Gastrocnemius medialis (tissue), 4 donors: ENCODE measurements around the gene DYSF. TPM values are rescaled to one million over a fixed set of nuclear protein-coding genes. Genes with fewer than 3 reads are reported as not detected.

Source experiments
- ATAC-seq, 2 donors: fragments of 150-250 bp; one replicate each; pipeline ENCODE4 v1.9.1; 2016
- DNase-seq, 2 donors: peaks; one replicate each; pipeline ENCODE4 v3.0.0-alpha.2; 2019
- H3K27ac ChIP-seq, 4 donors: fragments of 200-600 bp; sonication (generic); 1 replicate in 1 of 4; 2 replicates in 3 of 4; pipeline ENCODE4 v1.5.1; 2016 to 2018; ENCODE audit warnings: mild to moderate bottlenecking in 2 of 4, moderate library complexity in 1 of 4
- H3K27me3 ChIP-seq, 3 donors: fragments of 200-600 bp; sonication (generic) in 2 of 3; 1 replicate in 1 of 3; 2 replicates in 2 of 3; pipeline versions ENCODE4 v1.5.1 to v1.6.0; 2016 to 2019; ENCODE audit warnings: mild to moderate bottlenecking in 1 of 3, moderate library complexity in 1 of 3
- H3K36me3 ChIP-seq, 2 donors: fragments of 200-600 bp; sonication (generic) in 1 of 2; one replicate each; pipeline ENCODE4 v1.5.1; 2017 to 2018
- H3K4me1 ChIP-seq, 2 donors: fragments of 200-600 bp; sonication (generic) in 1 of 2; one replicate each; pipeline ENCODE4 v1.5.1; 2016 to 2017; ENCODE audit warnings: mild to moderate bottlenecking in 2 of 2
- H3K4me3 ChIP-seq, 4 donors: fragments of 200-600 bp; sonication (generic) in 3 of 4; 1 replicate in 1 of 4; 2 replicates in 3 of 4; pipeline ENCODE4 v1.5.1; 2016 to 2019; ENCODE audit warnings: mild to moderate bottlenecking in 2 of 4
- H3K9me3 ChIP-seq, 3 donors: fragments of 200-600 bp; sonication (generic) in 2 of 3; 1 replicate in 1 of 3; 2 replicates in 2 of 3; pipeline ENCODE4 v1.5.1; 2016 to 2019
- CTCF ChIP-seq, 5 experiments: fragments of 450-650 bp in 3 of 5; fragments of 200-600 bp in 2 of 5; sonication (generic) in 2 of 5; IDR thresholded peaks in 4 of 5; conservative IDR thresholded peaks in 1 of 5; 1 replicate in 4 of 5; 2 replicates in 1 of 5; pipeline ENCODE4 v1.5.1; 2016 to 2019; ENCODE audit warnings: antibody characterized with exemption in 5 of 5, mild to moderate bottlenecking in 3 of 5, moderate library complexity in 3 of 5
- POLR2A ChIP-seq, 2 donors: fragments of 450-650 bp; IDR thresholded peaks; one replicate each; pipeline ENCODE4 v1.6.1; 2017; ENCODE audit warnings: antibody characterized with exemption in 2 of 2, mild to moderate bottlenecking in 2 of 2, moderate library complexity in 2 of 2
- in situ Hi-C, 4 donors: fragments of 200-750 bp; cut with MboI; loops; one replicate each; pipeline versions ENCODE4 v1.15.0 to v1.8.0; 2017; ENCODE audit warnings: low sequenced_read_pairs in 4 of 4
- intact Hi-C: fragments of 100-400 bp; cut with DNase I; formaldehyde crosslinking; loops from one replicate; pipeline ENCODE4 v1.15.1; 2023; ENCODE audit warnings: low total_unique reads
- total RNA-seq, 4 donors: library from RNA; depleted of rRNA; stranded (reverse); fragments of >200 nt; gene quantifications; one replicate each; pipeline versions ENCODE4 v1.1.0 to v1.2.3, GENCODE V29; 2016

Gene DYSF
- total RNA-seq, 4 donors from 2014 or later = 40.7 to 267 (median 153) TPM

GRCh38 chr2:71455741-71456569 is 2.6 kb downstream of the DYSF start:
- in situ Hi-C loops (no loop called here), intact Hi-C loops (loop anchor here (2.0 to 10.0 kb wide), 3 partner anchors 13 to 689 kb away; partner anchors contain the start of gene CYP26B1)
- Histone ChIP-seq H3K4me1 (peaks cover 87 to 93% of the 10 kb centered on the region in 2 donors), H3K36me3 (no peaks in the 10 kb centered on the region), H3K9me3 (no peaks in the 10 kb centered on the region), H3K27me3 (no peaks in the 10 kb centered on the region), H3K27ac (peak overlapping the region; percentile 92 to 99 (median 94)), H3K4me3 (peak overlapping the region in 1 of 4 donors; percentile 69)
- TF ChIP-seq CTCF (IDR thresholded peaks at IDR 0.05 in 4 of 5, conservative IDR thresholded peaks at IDR 0.05 in 1 of 5) (no peak), POLR2A (IDR thresholded peaks at IDR 0.05) (no peak)
- ATAC-seq (no peak), DNase-seq (peak in 1 of 2 donors; percentile 57)

GRCh38 chr2:71456617-71457016 is 3.3 kb downstream of the DYSF start:
- H3K27ac ChIP-seq = peak overlapping the region; percentile 92 to 99 (median 94)
- no peak for TF ChIP-seq CTCF (IDR thresholded peaks at IDR 0.05 in 4 of 5, conservative IDR thresholded peaks at IDR 0.05 in 1 of 5)
- no peak for TF ChIP-seq POLR2A (IDR thresholded peaks at IDR 0.05)

DNA sequence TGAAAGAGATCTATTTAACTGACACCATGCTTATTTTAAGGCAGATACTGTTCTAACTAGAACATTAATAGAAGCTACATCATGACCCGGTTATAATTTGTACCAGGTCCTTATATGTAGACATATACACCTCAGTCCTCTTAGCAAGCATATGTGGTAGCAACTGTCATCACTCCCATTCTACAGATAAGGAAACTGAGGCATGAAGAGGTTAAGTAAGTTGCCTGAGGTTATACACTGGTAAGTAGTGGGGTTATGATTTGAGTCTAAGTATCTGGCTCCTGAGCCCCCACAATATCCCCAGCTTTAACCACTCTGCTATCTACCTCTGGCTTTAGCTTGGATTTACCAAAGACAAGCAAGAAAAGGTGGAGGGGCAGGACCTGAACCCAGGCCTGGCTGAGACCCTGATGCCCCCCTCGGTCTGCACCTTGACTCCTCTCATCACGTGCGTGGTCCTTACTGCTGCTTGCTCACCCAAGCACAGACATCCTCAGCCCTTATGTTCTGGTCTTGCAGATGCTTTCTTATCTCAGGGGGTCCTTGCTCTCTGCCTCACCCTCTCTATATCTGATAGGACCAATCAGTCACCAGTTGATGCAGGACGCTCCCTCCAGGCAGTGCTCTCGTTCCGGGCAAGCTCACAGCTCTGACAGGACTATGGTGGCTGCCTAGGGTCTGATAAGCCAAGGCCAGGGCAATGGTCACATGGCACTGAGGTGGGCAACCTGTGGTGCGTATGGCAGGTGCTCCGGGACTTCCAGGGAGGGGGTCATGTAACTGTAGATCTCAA is 4.0 kb downstream of the DYSF start:
- ATAC-seq = no peak
- Histone ChIP-seq H3K9me3 (no peaks in the 10 kb centered on the region), H3K4me3 (no peak overlapping the region), H3K27ac (peak overlapping the region; percentile 92 to 99 (median 94)), H3K27me3 (no peaks in the 10 kb centered on the region), H3K4me1 (peaks cover 86 to 90% of the 10 kb centered on the region in 2 donors), H3K36me3 (no peaks in the 10 kb centered on the region)
- no peak for DNase-seq
- TF ChIP-seq CTCF (IDR thresholded peaks at IDR 0.05 in 4 of 5, conservative IDR thresholded peaks at IDR 0.05 in 1 of 5) = no peak
- TF ChIP-seq POLR2A (IDR thresholded peaks at IDR 0.05) = no peak
- intact Hi-C loops = loop anchor here (10.0 kb wide), 2 partner anchors 257 to 687 kb away; partner anchors contain the start of gene CYP26B1
- in situ Hi-C loops = no loop called here

More at GRCh38 chr2:71456617-71457016, 3.3 kb downstream of the DYSF start:
- Histone ChIP-seq H3K4me3 (peak overlapping the region in 1 of 4 donors; percentile 69), H3K9me3 (no peaks in the 10 kb centered on the region), H3K27me3 (no peaks in the 10 kb centered on the region), H3K36me3 (no peaks in the 10 kb centered on the region), H3K4me1 (peaks cover 87 to 93% of the 10 kb centered on the region in 2 donors)
- intact Hi-C loops = loop anchor here (10.0 kb wide), 2 partner anchors 258 to 688 kb away; partner anchors contain the start of gene CYP26B1
- in situ Hi-C loops = no loop called here
- ATAC-seq (no peak), DNase-seq (no peak)

GRCh38 chr2:71457923-71458322 is 4.6 kb downstream of the DYSF start:
- Histone ChIP-seq H3K27ac (peak overlapping the region; percentile 92 to 99 (median 94)), H3K36me3 (no peaks in the 10 kb centered on the region), H3K4me1 (peaks cover 86 to 89% of the 10 kb centered on the region in 2 donors), H3K27me3 (no peaks in the 10 kb centered on the region), H3K9me3 (no peaks in the 10 kb centered on the region), H3K4me3 (no peak overlapping the region)
- in situ Hi-C loops = no loop called here
- intact Hi-C loops = loop anchor here (10.0 kb wide), 2 partner anchors 257 to 687 kb away; partner anchors contain the start of gene CYP26B1
- no peak for TF ChIP-seq POLR2A (IDR thresholded peaks at IDR 0.05)
- TF ChIP-seq CTCF (IDR thresholded peaks at IDR 0.05 in 4 of 5, conservative IDR thresholded peaks at IDR 0.05 in 1 of 5) = no peak
- DNase-seq = no peak
- ATAC-seq = no peak
